AG09319 (cell line): ENCODE results near the gene TRIM43B.
"Not testable (repeated sequence)": the region's sequence is repeated elsewhere in the genome, so short reads cannot be mapped to it uniquely, and the experiment has no call there.

Experiments used
- DNase-seq: peaks from one replicate; pipeline ENCODE4 v3.0.0-alpha.2; 2010; ENCODE audit warnings: low read depth; ENCODE audit errors: extremely low read depth
- CTCF ChIP-seq: IDR thresholded peaks from 2 replicates; pipeline ENCODE4 v1.5.1; 2011; ENCODE audit warnings: low read depth, mild to moderate bottlenecking, inconsistent platforms, low read length, moderate library complexity

The TRIM43B gene

GRCh38 chr2:95484654-95485053, at the start of gene TRIM43B:
Gene TRIM43B, minus strand, starts transcription at chr2:95484754. Its CDS starts 2,040 bp downstream, at chr2:95482714.
- not testable (repeated sequence) for DNase-seq

- no peak for DNase-seq
- TF ChIP-seq CTCF = no peak
These were observed 46.8 kb upstream of the TRIM43B start for GRCh38 chr2:95531254-95531771.

- DNase-seq = no peak
- TF ChIP-seq CTCF = no peak
These were observed 46.2 kb upstream of the TRIM43B start for GRCh38 chr2:95530734-95531133.

GRCh38 chr2:95526360-95527341, 42.1 kb upstream of the TRIM43B start:
- peak; percentile 44 for DNase-seq

GRCh38 chr2:95525294-95526035, 40.9 kb upstream of the TRIM43B start:
- no peak for DNase-seq
- no peak for TF ChIP-seq CTCF

More at GRCh38 chr2:95526360-95527341, 42.1 kb upstream of the TRIM43B start:
- TF ChIP-seq CTCF = peak; percentile 43

GRCh38 chr2:95524195-95524594, 39.6 kb upstream of the TRIM43B start:
- no peak for TF ChIP-seq CTCF
- DNase-seq = no peak

GRCh38 chr2:95514718-95515117, 30.2 kb upstream of the TRIM43B start:
- DNase-seq = no peak
- no peak for TF ChIP-seq CTCF

GRCh38 chr2:95514226-95514625, 29.7 kb upstream of the TRIM43B start:
- not testable (repeated sequence) for DNase-seq
